NB4 (cell line): Measurements from ENCODE around the gene CYB5R3.

ENCODE experiments used
- DNase-seq: peaks from one replicate; pipeline ENCODE4 v3.0.0; 2010; ENCODE audit warnings: low read depth
- H3K4me3 ChIP-seq: one replicate; pipeline ENCODE4 v1.5.1; 2011; ENCODE audit warnings: mild to moderate bottlenecking, low read depth, low read length, moderate library complexity
- MAX ChIP-seq: IDR thresholded peaks from 2 replicates; pipeline ENCODE4 v1.6.1; 2011; ENCODE audit warnings: low read depth, low read length
- MYC ChIP-seq: IDR thresholded peaks from 2 replicates; pipeline ENCODE4 v1.6.1; 2011; ENCODE audit warnings: low read depth, low read length
- POLR2A ChIP-seq: IDR thresholded peaks from 2 replicates; pipeline ENCODE4 v1.6.1; 2011; ENCODE audit warnings: mild to moderate bottlenecking; ENCODE audit not compliant: insufficient read length; ENCODE audit errors: extremely low read depth
- TF ChIP-seq, protein P1 (sequence below): IDR thresholded peaks from one replicate; pipeline ENCODE4 v1.5.1; 2012; ENCODE audit warnings: low read depth, low read length

CYB5R3 gene

DNA sequence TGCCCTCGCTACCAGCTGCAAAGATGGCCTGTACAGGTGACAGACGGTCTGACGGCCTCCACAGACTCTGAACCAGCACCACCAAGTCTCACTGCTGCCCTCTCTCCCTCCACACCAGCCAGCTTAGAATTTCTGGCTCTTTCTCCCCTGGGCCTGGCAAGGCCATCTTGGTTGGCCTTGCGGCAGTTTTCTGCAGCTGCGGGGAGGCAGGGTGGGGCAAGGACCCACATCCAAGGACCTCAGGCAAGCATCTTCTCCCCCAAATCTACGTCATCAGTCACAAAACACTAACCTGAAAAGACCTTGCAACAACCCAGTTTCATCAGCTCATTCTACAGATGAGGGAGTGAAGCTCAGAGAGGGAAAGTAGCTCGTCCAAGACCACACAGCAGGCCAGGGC, 22.8 kb downstream of the CYB5R3 start:
- H3K4me3 ChIP-seq, result no peak overlapping the region
- no peak for DNase-seq
- TF ChIP-seq MAX (no peak), POLR2A (no peak), MYC (no peak)
- TF ChIP-seq, protein P1, sequence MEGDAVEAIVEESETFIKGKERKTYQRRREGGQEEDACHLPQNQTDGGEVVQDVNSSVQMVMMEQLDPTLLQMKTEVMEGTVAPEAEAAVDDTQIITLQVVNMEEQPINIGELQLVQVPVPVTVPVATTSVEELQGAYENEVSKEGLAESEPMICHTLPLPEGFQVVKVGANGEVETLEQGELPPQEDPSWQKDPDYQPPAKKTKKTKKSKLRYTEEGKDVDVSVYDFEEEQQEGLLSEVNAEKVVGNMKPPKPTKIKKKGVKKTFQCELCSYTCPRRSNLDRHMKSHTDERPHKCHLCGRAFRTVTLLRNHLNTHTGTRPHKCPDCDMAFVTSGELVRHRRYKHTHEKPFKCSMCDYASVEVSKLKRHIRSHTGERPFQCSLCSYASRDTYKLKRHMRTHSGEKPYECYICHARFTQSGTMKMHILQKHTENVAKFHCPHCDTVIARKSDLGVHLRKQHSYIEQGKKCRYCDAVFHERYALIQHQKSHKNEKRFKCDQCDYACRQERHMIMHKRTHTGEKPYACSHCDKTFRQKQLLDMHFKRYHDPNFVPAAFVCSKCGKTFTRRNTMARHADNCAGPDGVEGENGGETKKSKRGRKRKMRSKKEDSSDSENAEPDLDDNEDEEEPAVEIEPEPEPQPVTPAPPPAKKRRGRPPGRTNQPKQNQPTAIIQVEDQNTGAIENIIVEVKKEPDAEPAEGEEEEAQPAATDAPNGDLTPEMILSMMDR, result no peak

- no peak for DNase-seq
- no peak overlapping the region for H3K4me3 ChIP-seq
- no peak for TF ChIP-seq MYC
- TF ChIP-seq, protein P1, result no peak
Observed at GRCh38 chr22:42625416-42625815, 23.8 kb downstream of the CYB5R3 start.

GRCh38 chr22:42624551-42625106, 24.6 kb downstream of the CYB5R3 start:
- DNase-seq, result no peak

DNA sequence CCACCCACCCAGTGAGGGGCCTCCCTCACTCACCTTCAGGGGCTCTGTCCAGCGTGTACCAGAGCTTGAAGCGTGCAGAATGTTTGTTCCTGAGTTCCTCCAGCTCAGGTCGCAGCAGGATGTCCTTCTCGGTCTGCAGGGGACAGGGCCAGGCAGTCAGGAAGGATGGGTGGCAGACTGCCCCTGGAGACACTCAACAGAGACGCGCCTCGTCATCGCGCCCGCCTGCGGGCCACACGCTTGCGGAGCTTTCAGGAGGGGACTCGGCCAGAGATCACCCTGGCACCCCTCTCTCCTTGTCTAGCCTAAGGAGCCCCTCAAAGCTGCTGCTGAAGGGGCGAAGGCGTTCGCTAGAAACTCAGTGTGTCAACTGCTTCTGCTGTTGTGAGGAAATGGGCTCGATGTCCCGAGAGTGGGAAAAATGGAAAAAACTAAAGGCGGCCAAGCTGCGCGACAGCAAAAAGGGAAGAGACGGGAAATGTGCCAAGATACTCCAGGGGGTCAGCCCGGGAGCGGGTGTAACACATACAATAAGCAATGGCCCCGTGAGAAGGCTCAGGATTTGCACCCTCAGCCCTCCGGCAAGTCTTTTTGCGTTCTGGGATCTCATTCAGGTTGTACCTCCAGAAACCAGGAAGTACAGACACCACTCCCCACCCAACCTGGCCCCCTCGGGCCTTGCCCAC, 25.3 kb downstream of the CYB5R3 start:
- TF ChIP-seq, protein P1, result no peak
- TF ChIP-seq MAX (no peak), MYC (no peak), POLR2A (no peak)
- no peak for DNase-seq
- H3K4me3 ChIP-seq, result no peak overlapping the region

More at GRCh38 chr22:42624551-42625106, 24.6 kb downstream of the CYB5R3 start:
- no peak overlapping the region for H3K4me3 ChIP-seq
- TF ChIP-seq MAX (no peak), POLR2A (no peak), MYC (no peak)
- TF ChIP-seq, protein P1, result no peak

GRCh38 chr22:42623301-42623751, 25.9 kb downstream of the CYB5R3 start:
- TF ChIP-seq POLR2A (no peak), MAX (no peak), MYC (no peak)
- TF ChIP-seq, protein P1, result no peak
- DNase-seq, result no peak
- no peak overlapping the region for H3K4me3 ChIP-seq
